Measurements from ENCODE around the gene NAT10.

DNA sequence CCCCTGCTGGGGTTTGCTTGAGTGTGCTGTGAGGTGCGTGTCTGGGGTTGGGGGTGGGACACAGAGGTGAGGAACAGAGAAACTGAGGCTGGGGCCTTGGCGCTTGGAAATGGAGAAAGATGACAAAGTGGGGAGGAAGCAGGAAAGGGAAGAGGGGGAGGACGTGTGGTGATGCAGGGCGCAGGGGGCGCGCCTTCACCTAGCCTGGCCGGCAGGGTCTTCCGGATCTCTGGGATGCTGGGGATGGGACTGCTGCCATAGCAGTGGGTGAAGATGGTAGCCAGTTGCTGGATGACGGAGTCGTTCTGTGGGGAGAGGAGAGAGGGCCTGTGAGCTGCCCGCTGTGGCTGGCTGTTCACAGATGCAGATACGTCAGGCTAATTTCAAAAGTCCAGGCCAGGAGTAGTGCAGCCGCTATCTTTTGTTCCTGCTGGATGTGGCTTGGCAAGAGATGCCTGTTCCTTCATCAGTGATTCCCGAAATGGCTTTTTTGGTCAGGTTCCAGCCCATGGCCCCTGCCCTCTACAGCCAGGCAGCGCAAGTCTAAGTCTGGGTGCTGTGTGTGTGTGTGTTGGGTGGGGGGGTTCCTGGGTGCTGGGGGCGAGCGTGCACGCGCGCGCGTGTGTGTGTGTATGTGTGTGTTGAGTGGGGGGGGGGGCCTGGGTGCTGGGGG lies 54.8 kb downstream of the NAT10 start:
- TF ChIP-seq, protein P1, sequence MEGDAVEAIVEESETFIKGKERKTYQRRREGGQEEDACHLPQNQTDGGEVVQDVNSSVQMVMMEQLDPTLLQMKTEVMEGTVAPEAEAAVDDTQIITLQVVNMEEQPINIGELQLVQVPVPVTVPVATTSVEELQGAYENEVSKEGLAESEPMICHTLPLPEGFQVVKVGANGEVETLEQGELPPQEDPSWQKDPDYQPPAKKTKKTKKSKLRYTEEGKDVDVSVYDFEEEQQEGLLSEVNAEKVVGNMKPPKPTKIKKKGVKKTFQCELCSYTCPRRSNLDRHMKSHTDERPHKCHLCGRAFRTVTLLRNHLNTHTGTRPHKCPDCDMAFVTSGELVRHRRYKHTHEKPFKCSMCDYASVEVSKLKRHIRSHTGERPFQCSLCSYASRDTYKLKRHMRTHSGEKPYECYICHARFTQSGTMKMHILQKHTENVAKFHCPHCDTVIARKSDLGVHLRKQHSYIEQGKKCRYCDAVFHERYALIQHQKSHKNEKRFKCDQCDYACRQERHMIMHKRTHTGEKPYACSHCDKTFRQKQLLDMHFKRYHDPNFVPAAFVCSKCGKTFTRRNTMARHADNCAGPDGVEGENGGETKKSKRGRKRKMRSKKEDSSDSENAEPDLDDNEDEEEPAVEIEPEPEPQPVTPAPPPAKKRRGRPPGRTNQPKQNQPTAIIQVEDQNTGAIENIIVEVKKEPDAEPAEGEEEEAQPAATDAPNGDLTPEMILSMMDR (IDR thresholded peaks at IDR 0.05; ENCODE audit: insufficient read depth, low read length), result no peak
- TF ChIP-seq POLR2AphosphoS5 (IDR thresholded peaks at IDR 0.05; ENCODE audit: low read depth), result no peak
- TF ChIP-seq, protein P2, sequence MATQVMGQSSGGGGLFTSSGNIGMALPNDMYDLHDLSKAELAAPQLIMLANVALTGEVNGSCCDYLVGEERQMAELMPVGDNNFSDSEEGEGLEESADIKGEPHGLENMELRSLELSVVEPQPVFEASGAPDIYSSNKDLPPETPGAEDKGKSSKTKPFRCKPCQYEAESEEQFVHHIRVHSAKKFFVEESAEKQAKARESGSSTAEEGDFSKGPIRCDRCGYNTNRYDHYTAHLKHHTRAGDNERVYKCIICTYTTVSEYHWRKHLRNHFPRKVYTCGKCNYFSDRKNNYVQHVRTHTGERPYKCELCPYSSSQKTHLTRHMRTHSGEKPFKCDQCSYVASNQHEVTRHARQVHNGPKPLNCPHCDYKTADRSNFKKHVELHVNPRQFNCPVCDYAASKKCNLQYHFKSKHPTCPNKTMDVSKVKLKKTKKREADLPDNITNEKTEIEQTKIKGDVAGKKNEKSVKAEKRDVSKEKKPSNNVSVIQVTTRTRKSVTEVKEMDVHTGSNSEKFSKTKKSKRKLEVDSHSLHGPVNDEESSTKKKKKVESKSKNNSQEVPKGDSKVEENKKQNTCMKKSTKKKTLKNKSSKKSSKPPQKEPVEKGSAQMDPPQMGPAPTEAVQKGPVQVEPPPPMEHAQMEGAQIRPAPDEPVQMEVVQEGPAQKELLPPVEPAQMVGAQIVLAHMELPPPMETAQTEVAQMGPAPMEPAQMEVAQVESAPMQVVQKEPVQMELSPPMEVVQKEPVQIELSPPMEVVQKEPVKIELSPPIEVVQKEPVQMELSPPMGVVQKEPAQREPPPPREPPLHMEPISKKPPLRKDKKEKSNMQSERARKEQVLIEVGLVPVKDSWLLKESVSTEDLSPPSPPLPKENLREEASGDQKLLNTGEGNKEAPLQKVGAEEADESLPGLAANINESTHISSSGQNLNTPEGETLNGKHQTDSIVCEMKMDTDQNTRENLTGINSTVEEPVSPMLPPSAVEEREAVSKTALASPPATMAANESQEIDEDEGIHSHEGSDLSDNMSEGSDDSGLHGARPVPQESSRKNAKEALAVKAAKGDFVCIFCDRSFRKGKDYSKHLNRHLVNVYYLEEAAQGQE (IDR thresholded peaks at IDR 0.05; ENCODE audit: insufficient replicate concordance, low read depth), result no peak

Measured in HL-60 (cell line).